ENCODE data around the gene CD6.

The CD6 gene

GRCh38 chr11:60934790-60935605 is 36.5 kb upstream of the CD6 start:
- H4K91ac ChIP-seq (ENCODE audit: low read depth, low read length, poor library complexity), result no peak overlapping the region
- no peak overlapping the region for H3K27ac ChIP-seq (replicated peaks; ENCODE audit: low read length)
- no peak overlapping the region for H4K8ac ChIP-seq (ENCODE audit: low read depth, low read length)
- H2AK5ac ChIP-seq (ENCODE audit: low read depth, low read length), result no peak overlapping the region
- H2BK5ac ChIP-seq (ENCODE audit: low read length), result peak overlapping the region; percentile 29
- peaks cover 2 to 8% of the 10 kb centered on the region in 2 donors for H3K4me1 ChIP-seq (ENCODE audit: control insufficient read depth in 2 of 2, insufficient read depth in 1 of 2, low read depth in 1 of 2, low read length in 2 of 2)
- DNase-seq (ENCODE audit: low spot score), result no peak
- H3K4me3 ChIP-seq (ENCODE audit: low read length in 2 of 2), result no peak overlapping the region
- H3K79me1 ChIP-seq (ENCODE audit: low read depth, low read length), result peaks cover 3% of the 10 kb centered on the region
- no peaks in the 10 kb centered on the region for H3K9me3 ChIP-seq (replicated peaks in 1 of 2; ENCODE audit: control insufficient read depth in 2 of 2, insufficient read depth in 1 of 2, low read depth in 1 of 2, low read length in 2 of 2)
- peak overlapping the region; percentile 53 for H3K9ac ChIP-seq (ENCODE audit: low read depth, low read length, poor library complexity)
- H2BK120ac ChIP-seq (ENCODE audit: low read depth, low read length), result no peak overlapping the region
- H3K23ac ChIP-seq (ENCODE audit: low read depth, low read length, poor library complexity), result no peak overlapping the region
- no peaks in the 10 kb centered on the region for H3K27me3 ChIP-seq (ENCODE audit: control insufficient read depth in 3 of 3, insufficient read depth in 3 of 3, low read depth in 1 of 3, low read length in 3 of 3)
- no peak overlapping the region for H3K14ac ChIP-seq (ENCODE audit: low read length)
- peaks cover 45 to 75% of the 10 kb centered on the region in 2 donors for H3K36me3 ChIP-seq (replicated peaks in 1 of 2; ENCODE audit: control insufficient read depth in 2 of 2, insufficient read depth in 2 of 2, low read length in 2 of 2)
- H3K18ac ChIP-seq (ENCODE audit: low read length), result no peak overlapping the region
- H2BK15ac ChIP-seq (ENCODE audit: low read length), result no peak overlapping the region
- no peak overlapping the region for H2AFZ ChIP-seq (ENCODE audit: low read length)
- H2BK12ac ChIP-seq (ENCODE audit: low read length), result no peak overlapping the region
- no peak overlapping the region for H3K4ac ChIP-seq (ENCODE audit: low read length)
- H3K4me2 ChIP-seq (ENCODE audit: insufficient read depth, low read length, poor library complexity, severe bottlenecking), result no peak overlapping the region
- WGBS, 2 donors (ENCODE audit: extremely low coverage in 2 of 2, insufficient read length in 2 of 2, insufficient replicate concordance in 1 of 2), result no CpG with 5 or more reads among the region's 21 CpGs

GRCh38 chr11:60935676-60936442 is 35.6 kb upstream of the CD6 start:
- H3K23ac ChIP-seq (ENCODE audit: low read depth, low read length, poor library complexity), result no peak overlapping the region
- WGBS, 2 donors (ENCODE audit: extremely low coverage in 2 of 2, insufficient read length in 2 of 2, insufficient replicate concordance in 1 of 2), result no CpG with 5 or more reads among the region's 27 CpGs
- no peak overlapping the region for H2BK120ac ChIP-seq (ENCODE audit: low read depth, low read length)

GRCh38 chr11:60936467-60937143 is 34.9 kb upstream of the CD6 start:
- peaks cover 3% of the 10 kb centered on the region for H3K79me1 ChIP-seq (ENCODE audit: low read depth, low read length)
- no peak overlapping the region for H2BK5ac ChIP-seq (ENCODE audit: low read length)
- no peak overlapping the region for H2AFZ ChIP-seq (ENCODE audit: low read length)
- no peak overlapping the region for H2BK15ac ChIP-seq (ENCODE audit: low read length)
- no peak overlapping the region for H3K18ac ChIP-seq (ENCODE audit: low read length)
- H3K4me1 ChIP-seq (ENCODE audit: control insufficient read depth in 2 of 2, insufficient read depth in 1 of 2, low read depth in 1 of 2, low read length in 2 of 2), result peaks cover 2 to 8% of the 10 kb centered on the region in 2 donors
- H4K91ac ChIP-seq (ENCODE audit: low read depth, low read length, poor library complexity), result no peak overlapping the region
- no peaks in the 10 kb centered on the region for H3K27me3 ChIP-seq (ENCODE audit: control insufficient read depth in 3 of 3, insufficient read depth in 3 of 3, low read depth in 1 of 3, low read length in 3 of 3)
- H3K23ac ChIP-seq (ENCODE audit: low read depth, low read length, poor library complexity), result no peak overlapping the region
- WGBS, 2 donors (ENCODE audit: extremely low coverage in 2 of 2, insufficient read length in 2 of 2, insufficient replicate concordance in 1 of 2), result no CpG with 5 or more reads among the region's 18 CpGs
- no peak overlapping the region for H3K27ac ChIP-seq (replicated peaks; ENCODE audit: low read length)
- no peak overlapping the region for H3K14ac ChIP-seq (ENCODE audit: low read length)
- H2BK12ac ChIP-seq (ENCODE audit: low read length), result no peak overlapping the region
- H4K8ac ChIP-seq (ENCODE audit: low read depth, low read length), result no peak overlapping the region
- no peak overlapping the region for H3K4me2 ChIP-seq (ENCODE audit: insufficient read depth, low read length, poor library complexity, severe bottlenecking)
- no peak overlapping the region for H3K4ac ChIP-seq (ENCODE audit: low read length)
- peaks cover 29 to 59% of the 10 kb centered on the region in 2 donors for H3K36me3 ChIP-seq (replicated peaks in 1 of 2; ENCODE audit: control insufficient read depth in 2 of 2, insufficient read depth in 2 of 2, low read length in 2 of 2)
- no peak overlapping the region for H3K9ac ChIP-seq (ENCODE audit: low read depth, low read length, poor library complexity)
- H3K4me3 ChIP-seq (ENCODE audit: low read length in 2 of 2), result no peak overlapping the region
- no peak overlapping the region for H2AK5ac ChIP-seq (ENCODE audit: low read depth, low read length)
- no peak overlapping the region for H2BK120ac ChIP-seq (ENCODE audit: low read depth, low read length)
- no peak for DNase-seq (ENCODE audit: low spot score)
- no peaks in the 10 kb centered on the region for H3K9me3 ChIP-seq (replicated peaks in 1 of 2; ENCODE audit: control insufficient read depth in 2 of 2, insufficient read depth in 1 of 2, low read depth in 1 of 2, low read length in 2 of 2)

More at GRCh38 chr11:60935676-60936442, 35.6 kb upstream of the CD6 start:
- Histone ChIP-seq H3K4me2 (ENCODE audit: insufficient read depth, low read length, poor library complexity, severe bottlenecking) (no peak overlapping the region), H3K14ac (ENCODE audit: low read length) (peak overlapping the region; percentile 23), H3K27me3 (ENCODE audit: control insufficient read depth in 3 of 3, insufficient read depth in 3 of 3, low read depth in 1 of 3, low read length in 3 of 3) (no peaks in the 10 kb centered on the region), H2BK15ac (ENCODE audit: low read length) (no peak overlapping the region), H3K9ac (ENCODE audit: low read depth, low read length, poor library complexity) (no peak overlapping the region), H4K8ac (ENCODE audit: low read depth, low read length) (no peak overlapping the region), H3K4me3 (ENCODE audit: low read length in 2 of 2) (no peak overlapping the region), H3K36me3 (replicated peaks in 1 of 2; ENCODE audit: control insufficient read depth in 2 of 2, insufficient read depth in 2 of 2, low read length in 2 of 2) (peaks cover 36 to 66% of the 10 kb centered on the region in 2 donors), H2BK5ac (ENCODE audit: low read length) (no peak overlapping the region), H3K9me3 (replicated peaks in 1 of 2; ENCODE audit: control insufficient read depth in 2 of 2, insufficient read depth in 1 of 2, low read depth in 1 of 2, low read length in 2 of 2) (no peaks in the 10 kb centered on the region), H3K4me1 (ENCODE audit: control insufficient read depth in 2 of 2, insufficient read depth in 1 of 2, low read depth in 1 of 2, low read length in 2 of 2) (peaks cover 2 to 8% of the 10 kb centered on the region in 2 donors), H2AFZ (ENCODE audit: low read length) (no peak overlapping the region), H3K79me1 (ENCODE audit: low read depth, low read length) (peaks cover 3% of the 10 kb centered on the region), H4K91ac (ENCODE audit: low read depth, low read length, poor library complexity) (no peak overlapping the region), H2AK5ac (ENCODE audit: low read depth, low read length) (peak overlapping the region; percentile 13), H3K4ac (ENCODE audit: low read length) (no peak overlapping the region), H3K27ac (replicated peaks; ENCODE audit: low read length) (no peak overlapping the region), H2BK12ac (ENCODE audit: low read length) (no peak overlapping the region), H3K18ac (ENCODE audit: low read length) (peak overlapping the region; percentile 58)
- no peak for DNase-seq (ENCODE audit: low spot score)

Measured in neuronal stem cell (in vitro differentiated cells).